Kidney (tissue), 14 donors: Measurements from ENCODE around the gene SLC9A4. TPM values are rescaled to one million over a fixed set of nuclear protein-coding genes. Genes with fewer than 3 reads are reported as not detected.

Experiments
- DNase-seq, 5 donors: peaks; one replicate each; pipeline ENCODE4 v3.0.0-alpha.2; 2013 to 2020
- FAIRE-seq: peaks from 2 replicates; lab custom pipeline; 2012; peaks lifted over from hg19 to GRCh38; lab: Jason Lieb, UNC
- H3K27ac ChIP-seq, 2 donors: one replicate each; pipeline ENCODE4 v1.7.0; 2013; ENCODE audit warnings: low read depth in 2 of 2, low read length in 2 of 2, inconsistent platforms in 1 of 2
- H3K27me3 ChIP-seq: one replicate; pipeline ENCODE4 v1.7.1; 2013; ENCODE audit warnings: low read length, inconsistent platforms; ENCODE audit not compliant: control insufficient read depth, insufficient read depth
- H3K36me3 ChIP-seq, 3 donors: one replicate each; pipeline versions ENCODE4 v1.7.0 to v1.7.1; 2013; ENCODE audit warnings: low read length in 3 of 3, control low read depth in 1 of 3, inconsistent platforms in 1 of 3; ENCODE audit not compliant: insufficient read depth in 3 of 3, control insufficient read depth in 2 of 3
- H3K4me1 ChIP-seq, 3 donors: one replicate each; pipeline versions ENCODE4 v1.7.0 to v1.7.1; 2013; ENCODE audit warnings: low read length in 3 of 3, inconsistent platforms in 1 of 3, low read depth in 1 of 3; ENCODE audit not compliant: control insufficient read depth in 2 of 3, insufficient read depth in 2 of 3
- H3K4me3 ChIP-seq, 3 donors: one replicate each; pipeline versions ENCODE4 v1.7.0 to v1.8.1; 2013; ENCODE audit warnings: low read length in 3 of 3, control low read depth in 1 of 3, inconsistent platforms in 1 of 3
- H3K9ac ChIP-seq, 3 donors: one replicate each; pipeline versions ENCODE4 v1.7.0 to v1.7.1; 2013; ENCODE audit warnings: low read length in 3 of 3, control low read depth in 1 of 3, inconsistent platforms in 1 of 3
- H3K9me3 ChIP-seq, 3 donors: one replicate each; pipeline versions ENCODE4 v1.7.0 to v1.7.1; 2013; ENCODE audit warnings: low read length in 3 of 3, control low read depth in 1 of 3, inconsistent platforms in 1 of 3; ENCODE audit not compliant: control insufficient read depth in 2 of 3, insufficient read depth in 1 of 3
- intact Hi-C: fragments of 100-400 bp; cut with DNase I; formaldehyde crosslinking; loops from one replicate; pipeline ENCODE4 v1.11.1; 2022
- polyA plus RNA-seq: library from polyadenylated mRNA; stranded (reverse); fragments of 350-450 nt; fragmentation: Illumina TruSeq; extraction: RNeasy Lipid Tissue Mini Kit (QIAGEN cat#74804); gene quantifications from one replicate; pipeline ENCODE4 v1.2.3, GENCODE V29; 2014; ENCODE audit warnings: low read depth, low replicate concordance; ENCODE audit not compliant: insufficient read depth
- total RNA-seq: library from RNA; stranded (reverse); fragmentation: NEBNext Ultra II Directional; extraction: Animal tissue kit (Norgen Biotek cat#: 25700); gene quantifications from one replicate; pipeline ENCODE4 v1.2.1, GENCODE V29; 2021
- TF ChIP-seq, protein P1 (sequence below): IDR thresholded peaks from 3 replicates; pipeline ENCODE4 v1.5.1; 2012; ENCODE audit warnings: mild to moderate bottlenecking, moderate library complexity, borderline replicate concordance; ENCODE audit not compliant: insufficient read depth; ENCODE audit errors: extremely low read depth
- donor health status: control.
- donor health status: control.
- donor health status: control.
- donor health status: control.
- donor health status: control.
- donor health status: DM: yes; HTN: yes; CAD: no.
- donor health status: Normal renal cell carcinoma (clear cell type).

Gene SLC9A4
- total and polyA plus RNA-seq, 2 donors from 2014 or later, result 2.8 to 10.3 TPM

DNA sequence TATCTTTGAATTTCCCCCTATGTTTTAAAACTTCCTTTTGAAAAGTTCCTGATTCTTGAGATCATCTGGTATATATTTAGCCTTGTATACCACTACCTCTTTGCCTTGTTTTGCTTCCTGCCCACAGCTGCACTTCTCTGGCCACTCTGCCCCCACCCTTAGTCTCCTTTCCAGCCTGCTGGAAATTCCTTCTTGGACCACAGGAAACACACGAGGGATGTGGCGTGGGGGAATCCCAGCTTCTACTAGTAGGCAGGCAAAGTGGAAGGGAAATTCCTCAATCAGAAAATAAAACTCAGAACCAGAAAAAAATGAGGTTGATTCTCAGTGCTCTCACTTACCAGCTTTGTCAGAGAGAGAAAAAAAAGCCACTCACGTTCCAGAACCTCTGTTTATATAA, 36.7 kb upstream of the SLC9A4 start:
- intact Hi-C loops, result no loop called here
- TF ChIP-seq, protein P1, sequence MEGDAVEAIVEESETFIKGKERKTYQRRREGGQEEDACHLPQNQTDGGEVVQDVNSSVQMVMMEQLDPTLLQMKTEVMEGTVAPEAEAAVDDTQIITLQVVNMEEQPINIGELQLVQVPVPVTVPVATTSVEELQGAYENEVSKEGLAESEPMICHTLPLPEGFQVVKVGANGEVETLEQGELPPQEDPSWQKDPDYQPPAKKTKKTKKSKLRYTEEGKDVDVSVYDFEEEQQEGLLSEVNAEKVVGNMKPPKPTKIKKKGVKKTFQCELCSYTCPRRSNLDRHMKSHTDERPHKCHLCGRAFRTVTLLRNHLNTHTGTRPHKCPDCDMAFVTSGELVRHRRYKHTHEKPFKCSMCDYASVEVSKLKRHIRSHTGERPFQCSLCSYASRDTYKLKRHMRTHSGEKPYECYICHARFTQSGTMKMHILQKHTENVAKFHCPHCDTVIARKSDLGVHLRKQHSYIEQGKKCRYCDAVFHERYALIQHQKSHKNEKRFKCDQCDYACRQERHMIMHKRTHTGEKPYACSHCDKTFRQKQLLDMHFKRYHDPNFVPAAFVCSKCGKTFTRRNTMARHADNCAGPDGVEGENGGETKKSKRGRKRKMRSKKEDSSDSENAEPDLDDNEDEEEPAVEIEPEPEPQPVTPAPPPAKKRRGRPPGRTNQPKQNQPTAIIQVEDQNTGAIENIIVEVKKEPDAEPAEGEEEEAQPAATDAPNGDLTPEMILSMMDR, result no peak
- Histone ChIP-seq H3K27ac (no peak overlapping the region), H3K36me3 (no peaks in the 10 kb centered on the region), H3K27me3 (no peaks in the 10 kb centered on the region), H3K9me3 (no peaks in the 10 kb centered on the region), H3K4me1 (no peaks in the 10 kb centered on the region), H3K9ac (no peak overlapping the region), H3K4me3 (no peak overlapping the region)
- FAIRE-seq (no peak), DNase-seq (peak in 1 of 5 donors; percentile 20)

DNA sequence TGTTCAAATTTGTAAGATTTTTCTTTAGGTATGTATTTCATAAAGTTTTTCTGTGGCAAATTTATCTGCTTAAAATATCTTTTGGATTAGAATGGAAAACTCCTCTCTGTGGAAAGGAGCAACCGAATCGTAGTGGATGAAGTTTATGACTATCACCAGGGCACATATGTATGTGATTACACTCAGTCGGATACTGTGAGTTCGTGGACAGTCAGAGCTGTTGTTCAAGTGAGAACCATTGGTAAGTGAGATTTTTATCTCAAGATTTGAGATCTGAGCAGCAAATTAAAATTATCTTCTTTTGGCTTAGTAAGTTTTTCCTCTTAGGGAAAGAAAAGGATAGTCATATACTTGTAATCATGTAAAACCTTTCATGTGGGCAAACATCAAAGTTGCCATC, 35.9 kb upstream of the SLC9A4 start:
- H3K9ac ChIP-seq, result no peak overlapping the region
- H3K9me3 ChIP-seq, result no peaks in the 10 kb centered on the region
- no peak overlapping the region for H3K27ac ChIP-seq
- H3K4me1 ChIP-seq, result no peaks in the 10 kb centered on the region
- no peak overlapping the region for H3K4me3 ChIP-seq
- DNase-seq, result no peak
- H3K27me3 ChIP-seq, result no peaks in the 10 kb centered on the region
- H3K36me3 ChIP-seq, result no peaks in the 10 kb centered on the region
- FAIRE-seq, result no peak
- intact Hi-C loops, result no loop called here
- TF ChIP-seq, protein P1, result no peak

DNA sequence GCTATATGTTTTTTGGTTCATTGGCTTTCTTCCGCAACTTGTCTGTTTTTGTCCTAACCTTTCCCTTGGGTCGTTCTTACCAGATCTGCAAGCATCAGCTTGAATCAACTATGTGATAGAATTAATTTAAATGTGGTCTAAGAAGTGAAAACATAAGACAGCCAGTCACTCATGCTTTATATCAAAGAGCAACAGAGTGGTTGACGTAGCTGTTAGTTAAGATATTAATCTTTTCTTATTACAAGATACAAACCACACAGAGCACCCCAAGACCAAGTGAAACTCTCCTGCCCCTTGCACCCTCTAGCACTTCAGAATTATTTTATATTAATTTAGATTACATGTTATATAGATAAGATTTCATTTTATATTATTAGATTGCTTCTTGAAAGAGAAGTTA, 34.9 kb upstream of the SLC9A4 start:
- H3K27me3 ChIP-seq, result no peaks in the 10 kb centered on the region
- TF ChIP-seq, protein P1, result no peak
- H3K4me1 ChIP-seq, result no peaks in the 10 kb centered on the region
- H3K27ac ChIP-seq, result no peak overlapping the region
- H3K4me3 ChIP-seq, result no peak overlapping the region
- no peaks in the 10 kb centered on the region for H3K9me3 ChIP-seq
- H3K9ac ChIP-seq, result no peak overlapping the region
- intact Hi-C loops, result no loop called here
- no peak for DNase-seq
- H3K36me3 ChIP-seq, result no peaks in the 10 kb centered on the region
- no peak for FAIRE-seq

DNA sequence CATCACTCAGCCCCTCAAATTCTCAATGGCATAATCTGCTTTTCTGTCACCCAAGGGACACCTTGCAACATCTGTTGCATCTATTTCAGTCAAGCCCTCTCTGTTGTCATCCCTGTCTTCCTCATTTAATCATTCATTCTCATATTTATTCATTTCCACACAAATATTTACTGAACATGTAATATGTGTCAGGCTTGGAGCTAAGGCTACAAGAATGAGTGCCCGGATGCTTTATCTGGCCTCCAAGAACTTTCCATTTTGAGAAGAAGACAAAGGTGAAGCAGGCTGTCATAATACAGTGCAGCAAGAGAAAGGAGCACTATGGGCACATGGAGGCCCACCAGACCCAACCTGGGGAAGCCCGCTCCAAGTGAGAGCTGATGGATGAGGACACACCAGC, 34.4 kb upstream of the SLC9A4 start:
- H3K4me3 ChIP-seq, result no peak overlapping the region
- no peak overlapping the region for H3K9ac ChIP-seq
- FAIRE-seq, result no peak
- intact Hi-C loops, result no loop called here
- H3K27ac ChIP-seq, result no peak overlapping the region
- no peaks in the 10 kb centered on the region for H3K36me3 ChIP-seq
- no peaks in the 10 kb centered on the region for H3K4me1 ChIP-seq
- H3K27me3 ChIP-seq, result no peaks in the 10 kb centered on the region
- no peaks in the 10 kb centered on the region for H3K9me3 ChIP-seq
- DNase-seq, result no peak
- TF ChIP-seq, protein P1, result no peak
